Glutamatergic neuron (in vitro differentiated cells): ENCODE data around the gene ADAM33. TPM values are rescaled to one million over a fixed set of nuclear protein-coding genes. Genes with fewer than 3 reads are reported as not detected.
A peak's percentile ranks its signal among the peaks of the same experiment; 100 is the strongest.

Experiments
- DNase-seq: peaks from one replicate; pipeline ENCODE4 v3.0.0; 2022
- H3K27ac Mint-ChIP-seq: one replicate; pipeline ENCODE4 v1.8.0; 2020; ENCODE audit warnings: mild to moderate bottlenecking, mixed read lengths, inconsistent platforms; ENCODE audit not compliant: unreplicated experiment
- H3K27me3 Mint-ChIP-seq: one replicate; pipeline ENCODE4 v1.8.0; 2020; ENCODE audit warnings: mild to moderate bottlenecking, moderate library complexity, mixed read lengths, inconsistent platforms; ENCODE audit not compliant: unreplicated experiment
- H3K36me3 Mint-ChIP-seq: one replicate; pipeline ENCODE4 v1.8.0; 2020; ENCODE audit warnings: mild to moderate bottlenecking, mixed read lengths, inconsistent platforms; ENCODE audit not compliant: unreplicated experiment
- H3K4me1 Mint-ChIP-seq: one replicate; pipeline ENCODE4 v1.8.0; 2020; ENCODE audit warnings: mild to moderate bottlenecking, low read depth, mixed read lengths, inconsistent platforms; ENCODE audit not compliant: unreplicated experiment
- H3K4me3 Mint-ChIP-seq: one replicate; pipeline ENCODE4 v1.8.0; 2020; ENCODE audit warnings: mild to moderate bottlenecking, mixed read lengths, inconsistent platforms; ENCODE audit not compliant: unreplicated experiment
- H3K9me3 Mint-ChIP-seq: one replicate; pipeline ENCODE4 v1.8.0; 2020; ENCODE audit warnings: mild to moderate bottlenecking, moderate library complexity, mixed read lengths, inconsistent platforms; ENCODE audit not compliant: unreplicated experiment
- CTCF ChIP-seq: fragments of 200-600 bp; sonication (generic); IDR thresholded peaks from one replicate; pipeline ENCODE4 v1.5.0; 2021; ENCODE audit not compliant: partially characterized antibody, unreplicated experiment
- long read RNA-seq: library from polyadenylated mRNA; unstranded; transcript quantifications from one replicate; pipeline ENCODE4 v2.0.0, GENCODE V29; 2020; ENCODE audit not compliant: unreplicated experiment
- total RNA-seq: library from RNA; stranded (reverse); fragmentation: NEBNext Ultra II Directional; extraction: Animal tissue kit (Norgen Biotek cat#: 25700); gene quantifications from one replicate; pipeline ENCODE4 v1.2.1, GENCODE V29; 2021; ENCODE audit not compliant: unreplicated experiment

ADAM33 gene
- total RNA-seq, result 0.27 TPM
- long read RNA-seq, result 0 reads

- peaks cover 8% of the 10 kb centered on the region for H3K9me3 Mint-ChIP-seq
- H3K4me3 Mint-ChIP-seq, result peak within 1 kb of the TSS; percentile 61
- TF ChIP-seq CTCF, result no peak
- DNase-seq, result peak; percentile 62
- no peak within 1 kb of the TSS for H3K27ac Mint-ChIP-seq
- peaks cover 4% of the 10 kb centered on the region for H3K4me1 Mint-ChIP-seq
- no peaks in the 10 kb centered on the region for H3K36me3 Mint-ChIP-seq
- H3K27me3 Mint-ChIP-seq, result peaks cover 21% of the 10 kb centered on the region
These were observed at the start of gene ADAM33 for GRCh38 chr20:3681931-3682781. Gene ADAM33 (minus strand): TSS chr20:3682010. CDS start chr20:3682004, 6 bp downstream.

- peaks cover 5% of the 10 kb centered on the region for H3K9me3 Mint-ChIP-seq
- no peak overlapping the region for H3K4me3 Mint-ChIP-seq
- peak overlapping the region; percentile 14 for H3K27ac Mint-ChIP-seq
- no peak for DNase-seq
- H3K4me1 Mint-ChIP-seq, result peaks cover 6% of the 10 kb centered on the region
- peaks cover 14% of the 10 kb centered on the region for H3K27me3 Mint-ChIP-seq
- TF ChIP-seq CTCF, result no peak
- no peaks in the 10 kb centered on the region for H3K36me3 Mint-ChIP-seq
These were observed 49.2 kb upstream of the ADAM33 start for GRCh38 chr20:3730803-3731672.

- no peak for DNase-seq
- Mint-ChIP-seq H3K9me3 (peaks cover 5% of the 10 kb centered on the region), H3K36me3 (no peaks in the 10 kb centered on the region), H3K27ac (no peak overlapping the region), H3K4me1 (peaks cover 7% of the 10 kb centered on the region), H3K27me3 (peaks cover 17% of the 10 kb centered on the region), H3K4me3 (no peak overlapping the region)
- no peak for TF ChIP-seq CTCF
These were observed 48.2 kb upstream of the ADAM33 start for GRCh38 chr20:3729811-3730540.

GRCh38 chr20:3729378-3729777 lies 47.6 kb upstream of the ADAM33 start:
- no peak for DNase-seq
- Mint-ChIP-seq H3K27me3 (peaks cover 15% of the 10 kb centered on the region), H3K4me1 (peaks cover 7% of the 10 kb centered on the region), H3K4me3 (no peak overlapping the region), H3K27ac (no peak overlapping the region), H3K36me3 (no peaks in the 10 kb centered on the region), H3K9me3 (peaks cover 5% of the 10 kb centered on the region)
- no peak for TF ChIP-seq CTCF
